HL-60 (cell line): ENCODE results near the gene PKN2.
"Not testable (repeated sequence)": the region's sequence is repeated elsewhere in the genome, so short reads cannot be mapped to it uniquely, and the experiment has no call there.

Experiments used
- DNase-seq, 2 experiments: peaks; one replicate each; pipeline ENCODE4 v3.0.0-alpha.2; 2010 to 2020; ENCODE audit warnings: low read depth in 1 of 2, low spot score in 1 of 2
- H3K27ac ChIP-seq: fragments of 250-450 bp; sonication (Bioruptor Pico); replicated peaks from 2 replicates; pipeline ENCODE4 v1.5.1; 2020; ENCODE audit warnings: mild to moderate bottlenecking, moderate library complexity
- H3K27me3 ChIP-seq: fragments of 250-450 bp; sonication (Bioruptor Pico); 2 replicates; pipeline ENCODE4 v1.5.1; 2021; ENCODE audit warnings: mild to moderate bottlenecking, moderate library complexity; ENCODE audit not compliant: insufficient read depth, poor library complexity, severe bottlenecking
- H3K4me3 ChIP-seq: replicated peaks from 2 replicates; pipeline ENCODE4 v1.5.1; 2011; ENCODE audit warnings: mild to moderate bottlenecking, control low read depth, low read length; ENCODE audit not compliant: insufficient read depth
- GABPA ChIP-seq: IDR thresholded peaks from 2 replicates; pipeline ENCODE4 v1.6.1; 2012; ENCODE audit warnings: low read depth
- POLR2AphosphoS5 ChIP-seq: IDR thresholded peaks from 2 replicates; pipeline ENCODE4 v1.6.1; 2012; ENCODE audit warnings: low read depth
- SPI1 ChIP-seq: IDR thresholded peaks from 2 replicates; pipeline ENCODE4 v1.6.1; 2012; ENCODE audit warnings: low read depth, mild to moderate bottlenecking, borderline replicate concordance
- TF ChIP-seq, protein P1 (sequence below): IDR thresholded peaks from 2 replicates; pipeline ENCODE4 v1.6.1; 2012; ENCODE audit warnings: low read depth; ENCODE audit not compliant: insufficient replicate concordance
- TF ChIP-seq, protein P2 (sequence below): IDR thresholded peaks from one replicate; pipeline ENCODE4 v1.5.1; 2011; ENCODE audit warnings: low read length, control low read depth, inconsistent platforms; ENCODE audit not compliant: insufficient read depth

The PKN2 gene

DNA sequence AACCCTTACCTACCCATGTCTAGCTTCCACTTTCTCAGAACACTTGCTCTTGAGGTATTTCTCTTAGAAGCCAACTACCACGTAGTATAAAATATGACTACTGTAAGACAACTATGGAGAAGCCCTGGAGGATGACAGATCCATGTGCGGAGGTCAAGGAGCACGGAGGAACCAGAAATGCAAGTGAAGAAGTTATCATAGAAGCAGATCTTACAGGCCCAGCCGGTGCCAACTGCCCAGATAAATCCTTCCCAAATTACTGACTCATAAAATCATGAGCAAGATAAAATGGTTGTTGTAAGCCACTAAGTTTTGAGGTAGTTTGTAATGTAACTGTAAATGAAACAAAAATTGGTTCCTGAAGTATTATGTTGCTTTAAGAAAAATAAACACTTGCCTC lies 194.7 kb downstream of the PKN2 start:
- no peak for TF ChIP-seq GABPA
- DNase-seq, result no peak
- Histone ChIP-seq H3K27ac (no peak overlapping the region), H3K4me3 (no peak overlapping the region), H3K27me3 (no peaks in the 10 kb centered on the region)

DNA sequence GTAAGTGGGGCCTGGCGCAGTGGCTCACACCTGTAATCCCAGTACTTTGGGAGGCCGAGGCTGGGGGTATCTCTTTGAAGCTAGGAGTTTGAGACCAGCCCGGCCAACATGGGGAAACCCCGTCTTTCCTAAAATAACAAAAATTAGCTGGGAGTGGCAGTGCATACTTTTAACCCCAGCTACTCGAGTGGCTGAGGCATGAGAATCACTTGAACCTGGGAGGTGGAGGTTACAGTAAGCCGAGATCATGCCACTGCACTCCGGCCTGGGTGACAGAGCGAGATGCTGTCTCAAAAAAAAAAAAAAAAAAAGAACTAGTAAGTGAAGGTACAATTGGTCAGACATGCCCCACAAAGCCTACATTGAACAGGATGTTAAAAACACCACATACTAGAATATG lies 196.6 kb downstream of the PKN2 start:
- not testable (repeated sequence) for H3K27ac ChIP-seq, H3K27me3 ChIP-seq, H3K4me3 ChIP-seq, DNase-seq

DNA sequence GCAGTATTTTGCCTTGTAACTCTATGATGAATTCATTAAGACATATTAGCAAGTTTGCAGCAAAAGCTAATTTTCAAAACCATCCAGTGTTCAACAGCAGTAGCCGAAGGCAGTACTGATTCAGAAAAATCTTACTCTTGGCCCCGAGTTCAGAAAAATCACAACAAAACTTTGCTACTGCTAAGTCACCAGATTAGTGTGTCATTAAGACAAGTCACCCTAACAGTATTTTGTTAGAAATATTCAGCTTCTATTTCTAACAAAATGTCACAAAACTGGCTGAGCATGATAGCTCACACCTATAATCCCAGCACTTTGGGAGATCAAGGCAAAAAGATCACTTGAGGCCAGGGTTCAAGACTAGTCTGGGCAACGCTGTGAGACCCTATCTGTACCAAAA lies 199.1 kb downstream of the PKN2 start:
- no peaks in the 10 kb centered on the region for H3K27me3 ChIP-seq
- no peak for TF ChIP-seq SPI1
- TF ChIP-seq, protein P1, sequence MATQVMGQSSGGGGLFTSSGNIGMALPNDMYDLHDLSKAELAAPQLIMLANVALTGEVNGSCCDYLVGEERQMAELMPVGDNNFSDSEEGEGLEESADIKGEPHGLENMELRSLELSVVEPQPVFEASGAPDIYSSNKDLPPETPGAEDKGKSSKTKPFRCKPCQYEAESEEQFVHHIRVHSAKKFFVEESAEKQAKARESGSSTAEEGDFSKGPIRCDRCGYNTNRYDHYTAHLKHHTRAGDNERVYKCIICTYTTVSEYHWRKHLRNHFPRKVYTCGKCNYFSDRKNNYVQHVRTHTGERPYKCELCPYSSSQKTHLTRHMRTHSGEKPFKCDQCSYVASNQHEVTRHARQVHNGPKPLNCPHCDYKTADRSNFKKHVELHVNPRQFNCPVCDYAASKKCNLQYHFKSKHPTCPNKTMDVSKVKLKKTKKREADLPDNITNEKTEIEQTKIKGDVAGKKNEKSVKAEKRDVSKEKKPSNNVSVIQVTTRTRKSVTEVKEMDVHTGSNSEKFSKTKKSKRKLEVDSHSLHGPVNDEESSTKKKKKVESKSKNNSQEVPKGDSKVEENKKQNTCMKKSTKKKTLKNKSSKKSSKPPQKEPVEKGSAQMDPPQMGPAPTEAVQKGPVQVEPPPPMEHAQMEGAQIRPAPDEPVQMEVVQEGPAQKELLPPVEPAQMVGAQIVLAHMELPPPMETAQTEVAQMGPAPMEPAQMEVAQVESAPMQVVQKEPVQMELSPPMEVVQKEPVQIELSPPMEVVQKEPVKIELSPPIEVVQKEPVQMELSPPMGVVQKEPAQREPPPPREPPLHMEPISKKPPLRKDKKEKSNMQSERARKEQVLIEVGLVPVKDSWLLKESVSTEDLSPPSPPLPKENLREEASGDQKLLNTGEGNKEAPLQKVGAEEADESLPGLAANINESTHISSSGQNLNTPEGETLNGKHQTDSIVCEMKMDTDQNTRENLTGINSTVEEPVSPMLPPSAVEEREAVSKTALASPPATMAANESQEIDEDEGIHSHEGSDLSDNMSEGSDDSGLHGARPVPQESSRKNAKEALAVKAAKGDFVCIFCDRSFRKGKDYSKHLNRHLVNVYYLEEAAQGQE, result no peak
- no peak for TF ChIP-seq POLR2AphosphoS5
- TF ChIP-seq, protein P2, sequence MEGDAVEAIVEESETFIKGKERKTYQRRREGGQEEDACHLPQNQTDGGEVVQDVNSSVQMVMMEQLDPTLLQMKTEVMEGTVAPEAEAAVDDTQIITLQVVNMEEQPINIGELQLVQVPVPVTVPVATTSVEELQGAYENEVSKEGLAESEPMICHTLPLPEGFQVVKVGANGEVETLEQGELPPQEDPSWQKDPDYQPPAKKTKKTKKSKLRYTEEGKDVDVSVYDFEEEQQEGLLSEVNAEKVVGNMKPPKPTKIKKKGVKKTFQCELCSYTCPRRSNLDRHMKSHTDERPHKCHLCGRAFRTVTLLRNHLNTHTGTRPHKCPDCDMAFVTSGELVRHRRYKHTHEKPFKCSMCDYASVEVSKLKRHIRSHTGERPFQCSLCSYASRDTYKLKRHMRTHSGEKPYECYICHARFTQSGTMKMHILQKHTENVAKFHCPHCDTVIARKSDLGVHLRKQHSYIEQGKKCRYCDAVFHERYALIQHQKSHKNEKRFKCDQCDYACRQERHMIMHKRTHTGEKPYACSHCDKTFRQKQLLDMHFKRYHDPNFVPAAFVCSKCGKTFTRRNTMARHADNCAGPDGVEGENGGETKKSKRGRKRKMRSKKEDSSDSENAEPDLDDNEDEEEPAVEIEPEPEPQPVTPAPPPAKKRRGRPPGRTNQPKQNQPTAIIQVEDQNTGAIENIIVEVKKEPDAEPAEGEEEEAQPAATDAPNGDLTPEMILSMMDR, result no peak
- no peak for TF ChIP-seq GABPA
- DNase-seq, result no peak
- no peak overlapping the region for H3K27ac ChIP-seq
- no peak overlapping the region for H3K4me3 ChIP-seq
